Measurements from ENCODE around the gene BTF3L4.
"Not testable (repeated sequence)": the region's sequence is repeated elsewhere in the genome, so short reads cannot be mapped to it uniquely, and the experiment has no call there.

Gene BTF3L4

GRCh38 chr1:52057876-52058415, 1.9 kb downstream of the BTF3L4 start:
- H3K27ac ChIP-seq (ENCODE audit: low read depth, low read length) = no peak overlapping the region
- H3K4me1 ChIP-seq (ENCODE audit: control insufficient read depth, insufficient read depth, low read length) = peaks cover 13% of the 10 kb centered on the region
- H3K4me3 ChIP-seq (ENCODE audit: low read length) = no peak overlapping the region
- peaks cover 6% of the 10 kb centered on the region for H3K36me3 ChIP-seq (ENCODE audit: control insufficient read depth, insufficient read depth, low read length)
- no peaks in the 10 kb centered on the region for H3K27me3 ChIP-seq (ENCODE audit: control insufficient read depth, insufficient read depth, low read length)
- H3K9ac ChIP-seq (ENCODE audit: low read length) = no peak overlapping the region

GRCh38 chr1:52059321-52059720, 3.2 kb downstream of the BTF3L4 start:
- H3K27me3 ChIP-seq (ENCODE audit: control insufficient read depth, insufficient read depth, low read length) = no peaks in the 10 kb centered on the region
- peaks cover 6% of the 10 kb centered on the region for H3K36me3 ChIP-seq (ENCODE audit: control insufficient read depth, insufficient read depth, low read length)
- no peak overlapping the region for H3K9ac ChIP-seq (ENCODE audit: low read length)
- no peak overlapping the region for H3K4me3 ChIP-seq (ENCODE audit: low read length)
- H3K4me1 ChIP-seq (ENCODE audit: control insufficient read depth, insufficient read depth, low read length) = peaks cover 10% of the 10 kb centered on the region
- H3K27ac ChIP-seq (ENCODE audit: low read depth, low read length) = no peak overlapping the region

- Histone ChIP-seq H3K4me3 (ENCODE audit: low read length) (no peak overlapping the region), H3K36me3 (ENCODE audit: control insufficient read depth, insufficient read depth, low read length) (peaks cover 6% of the 10 kb centered on the region), H3K4me1 (ENCODE audit: control insufficient read depth, insufficient read depth, low read length) (peaks cover 7% of the 10 kb centered on the region), H3K27me3 (ENCODE audit: control insufficient read depth, insufficient read depth, low read length) (no peaks in the 10 kb centered on the region), H3K27ac (ENCODE audit: low read depth, low read length) (no peak overlapping the region), H3K9ac (ENCODE audit: low read length) (no peak overlapping the region)
These were observed 3.8 kb downstream of the BTF3L4 start for GRCh38 chr1:52059888-52060287.

GRCh38 chr1:52060822-52061221, 4.7 kb downstream of the BTF3L4 start:
- no peak overlapping the region for H3K27ac ChIP-seq (ENCODE audit: low read depth, low read length)
- no peak overlapping the region for H3K4me3 ChIP-seq (ENCODE audit: low read length)
- peaks cover 7% of the 10 kb centered on the region for H3K4me1 ChIP-seq (ENCODE audit: control insufficient read depth, insufficient read depth, low read length)
- H3K9ac ChIP-seq (ENCODE audit: low read length) = no peak overlapping the region
- H3K36me3 ChIP-seq (ENCODE audit: control insufficient read depth, insufficient read depth, low read length) = peaks cover 7% of the 10 kb centered on the region
- no peaks in the 10 kb centered on the region for H3K27me3 ChIP-seq (ENCODE audit: control insufficient read depth, insufficient read depth, low read length)

GRCh38 chr1:52063192-52063591, 7.1 kb downstream of the BTF3L4 start:
- H3K36me3 ChIP-seq (ENCODE audit: control insufficient read depth, insufficient read depth, low read length) = peaks cover 10% of the 10 kb centered on the region
- H3K4me1 ChIP-seq (ENCODE audit: control insufficient read depth, insufficient read depth, low read length) = no peaks in the 10 kb centered on the region
- H3K4me3 ChIP-seq (ENCODE audit: low read length) = no peak overlapping the region

GRCh38 chr1:52070704-52071103, 14.6 kb downstream of the BTF3L4 start:
- no peak overlapping the region for H3K9ac ChIP-seq (ENCODE audit: low read length)
- no peak overlapping the region for H3K4me3 ChIP-seq (ENCODE audit: low read length)
- H3K27ac ChIP-seq (ENCODE audit: low read depth, low read length) = no peak overlapping the region
- H3K36me3 ChIP-seq (ENCODE audit: control insufficient read depth, insufficient read depth, low read length) = peaks cover 6% of the 10 kb centered on the region
- no peaks in the 10 kb centered on the region for H3K4me1 ChIP-seq (ENCODE audit: control insufficient read depth, insufficient read depth, low read length)
- no peaks in the 10 kb centered on the region for H3K27me3 ChIP-seq (ENCODE audit: control insufficient read depth, insufficient read depth, low read length)

More at GRCh38 chr1:52063192-52063591, 7.1 kb downstream of the BTF3L4 start:
- no peaks in the 10 kb centered on the region for H3K27me3 ChIP-seq (ENCODE audit: control insufficient read depth, insufficient read depth, low read length)
- H3K9ac ChIP-seq (ENCODE audit: low read length) = no peak overlapping the region
- H3K27ac ChIP-seq (ENCODE audit: low read depth, low read length) = no peak overlapping the region

GRCh38 chr1:52072291-52072690, 16.2 kb downstream of the BTF3L4 start:
- no peak overlapping the region for H3K9ac ChIP-seq (ENCODE audit: low read length)
- no peak overlapping the region for H3K4me3 ChIP-seq (ENCODE audit: low read length)
- H3K27me3 ChIP-seq (ENCODE audit: control insufficient read depth, insufficient read depth, low read length) = no peaks in the 10 kb centered on the region
- no peak overlapping the region for H3K27ac ChIP-seq (ENCODE audit: low read depth, low read length)
- H3K4me1 ChIP-seq (ENCODE audit: control insufficient read depth, insufficient read depth, low read length) = no peaks in the 10 kb centered on the region
- H3K36me3 ChIP-seq (ENCODE audit: control insufficient read depth, insufficient read depth, low read length) = peaks cover 2% of the 10 kb centered on the region

GRCh38 chr1:52077277-52077676, 21.2 kb downstream of the BTF3L4 start:
- H3K27ac ChIP-seq (ENCODE audit: low read depth, low read length); H3K4me1 ChIP-seq (ENCODE audit: control insufficient read depth, insufficient read depth, low read length); H3K9ac ChIP-seq (ENCODE audit: low read length); H3K4me3 ChIP-seq (ENCODE audit: low read length); H3K27me3 ChIP-seq (ENCODE audit: control insufficient read depth, insufficient read depth, low read length): not testable (repeated sequence)
- H3K36me3 ChIP-seq (ENCODE audit: control insufficient read depth, insufficient read depth, low read length) = peaks cover 12% of the 10 kb centered on the region

DNA sequence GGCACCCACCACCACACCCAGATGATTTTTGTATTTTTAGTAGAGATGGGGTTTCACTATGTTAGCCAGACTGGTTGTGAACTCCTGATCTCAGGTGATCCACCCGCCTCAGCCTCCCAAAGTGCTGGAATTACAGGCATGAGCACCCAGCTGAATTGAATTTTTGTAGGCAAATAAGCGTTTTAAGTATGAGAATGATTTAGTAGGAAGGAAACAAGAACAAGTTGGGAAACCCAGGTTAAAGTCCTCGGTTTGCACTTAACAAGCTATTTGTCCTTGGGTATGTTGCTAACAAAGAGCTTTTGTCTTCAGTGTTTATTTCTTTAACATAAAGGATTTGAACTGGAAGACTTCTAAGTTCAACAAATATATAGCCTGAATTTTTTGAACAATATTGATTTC, 23.9 kb downstream of the BTF3L4 start:
- Histone ChIP-seq H3K27me3 (ENCODE audit: control insufficient read depth, insufficient read depth, low read length) (no peaks in the 10 kb centered on the region), H3K4me1 (ENCODE audit: control insufficient read depth, insufficient read depth, low read length) (no peaks in the 10 kb centered on the region), H3K4me3 (ENCODE audit: low read length) (no peak overlapping the region), H3K9ac (ENCODE audit: low read length) (no peak overlapping the region), H3K27ac (ENCODE audit: low read depth, low read length) (no peak overlapping the region), H3K36me3 (ENCODE audit: control insufficient read depth, insufficient read depth, low read length) (peaks cover 15% of the 10 kb centered on the region)

GRCh38 chr1:52087892-52088291, 31.8 kb downstream of the BTF3L4 start:
- H3K36me3 ChIP-seq (ENCODE audit: control insufficient read depth, insufficient read depth, low read length); H3K27me3 ChIP-seq (ENCODE audit: control insufficient read depth, insufficient read depth, low read length); H3K4me1 ChIP-seq (ENCODE audit: control insufficient read depth, insufficient read depth, low read length); H3K27ac ChIP-seq (ENCODE audit: low read depth, low read length); H3K4me3 ChIP-seq (ENCODE audit: low read length); H3K9ac ChIP-seq (ENCODE audit: low read length): not testable (repeated sequence)

DNA sequence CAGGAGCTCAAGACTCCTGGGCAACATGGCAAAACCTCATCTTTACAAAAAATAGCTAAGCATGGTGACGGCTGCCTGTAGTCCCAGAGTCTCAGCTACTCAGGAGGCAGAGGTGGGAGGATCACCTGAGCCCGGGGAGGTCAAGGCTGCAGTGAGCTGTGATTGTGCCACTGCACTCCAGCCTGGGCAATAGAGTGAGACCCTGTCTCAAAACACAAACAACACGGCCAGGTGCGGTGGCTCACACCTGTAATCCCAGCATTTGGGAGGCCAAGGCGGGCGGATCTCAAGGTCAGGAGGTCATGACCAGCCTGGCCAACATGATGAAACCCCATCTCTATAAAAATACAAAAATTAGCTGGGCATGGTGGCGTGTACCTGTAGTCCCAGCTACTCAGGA, 38.2 kb downstream of the BTF3L4 start:
- H3K4me3 ChIP-seq (ENCODE audit: low read length); H3K27ac ChIP-seq (ENCODE audit: low read depth, low read length); H3K27me3 ChIP-seq (ENCODE audit: control insufficient read depth, insufficient read depth, low read length); H3K9ac ChIP-seq (ENCODE audit: low read length); H3K4me1 ChIP-seq (ENCODE audit: control insufficient read depth, insufficient read depth, low read length); H3K36me3 ChIP-seq (ENCODE audit: control insufficient read depth, insufficient read depth, low read length): not testable (repeated sequence)

DNA sequence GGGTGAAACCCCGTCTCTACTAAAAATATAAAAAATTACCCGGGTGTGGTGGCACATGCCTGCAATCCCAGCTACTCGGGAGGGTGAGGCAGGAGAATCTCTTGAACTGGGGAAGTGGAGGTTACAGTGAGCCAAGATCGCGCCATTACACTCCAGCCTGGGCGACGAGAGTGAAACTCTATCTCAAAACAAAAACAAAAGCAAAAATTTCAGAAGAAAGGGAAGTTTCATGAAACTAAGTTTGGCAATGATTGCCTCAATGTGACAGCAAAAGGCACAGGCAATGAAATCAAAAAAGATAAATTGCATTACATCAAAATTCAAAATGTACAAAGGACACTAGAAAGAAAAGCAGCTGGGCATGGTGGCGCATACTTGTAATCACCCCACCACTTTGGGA, 40.1 kb downstream of the BTF3L4 start:
- H3K36me3 ChIP-seq (ENCODE audit: control insufficient read depth, insufficient read depth, low read length) = no peaks in the 10 kb centered on the region
- no peak overlapping the region for H3K27ac ChIP-seq (ENCODE audit: low read depth, low read length)
- H3K4me1 ChIP-seq (ENCODE audit: control insufficient read depth, insufficient read depth, low read length) = no peaks in the 10 kb centered on the region
- no peaks in the 10 kb centered on the region for H3K27me3 ChIP-seq (ENCODE audit: control insufficient read depth, insufficient read depth, low read length)
- H3K4me3 ChIP-seq (ENCODE audit: low read length) = no peak overlapping the region
- H3K9ac ChIP-seq (ENCODE audit: low read length) = no peak overlapping the region

GRCh38 chr1:52098139-52098871, 42.2 kb downstream of the BTF3L4 start:
- H3K27me3 ChIP-seq (ENCODE audit: control insufficient read depth, insufficient read depth, low read length) = no peaks in the 10 kb centered on the region
- no peaks in the 10 kb centered on the region for H3K4me1 ChIP-seq (ENCODE audit: control insufficient read depth, insufficient read depth, low read length)
- H3K36me3 ChIP-seq (ENCODE audit: control insufficient read depth, insufficient read depth, low read length) = no peaks in the 10 kb centered on the region
- no peak overlapping the region for H3K4me3 ChIP-seq (ENCODE audit: low read length)
- no peak overlapping the region for H3K9ac ChIP-seq (ENCODE audit: low read length)
- no peak overlapping the region for H3K27ac ChIP-seq (ENCODE audit: low read depth, low read length)
